ENCODE data around the gene CAVIN2. TPM values are rescaled to one million over a fixed set of nuclear protein-coding genes. Genes with fewer than 3 reads are reported as not detected.

CAVIN2 gene
- total RNA-seq, 1 experiment from 2014 or later, result 0.28 TPM

GRCh38 chr2:191795715-191796114 lies 51.2 kb downstream of the CAVIN2 start:
- CTCF ChIA-PET, result no interaction called here
- Mint-ChIP-seq H3K36me3 (no peaks in the 10 kb centered on the region; the same call in 1 of the 2 replicates), H3K9me3 (peaks cover 4% of the 10 kb centered on the region), H3K27ac (no peak overlapping the region), H3K4me1 (no peaks in the 10 kb centered on the region), H3K4me3 (no peak overlapping the region), H3K27me3 (ENCODE audit: low read depth) (no peaks in the 10 kb centered on the region)
- no peak for TF ChIP-seq PREB (CRISPR knock-in tag; IDR thresholded peaks at IDR 0.05; ENCODE audit: borderline replicate concordance)
- no peak for TF ChIP-seq ETV6 (CRISPR knock-in tag; IDR thresholded peaks at IDR 0.05)
- no peak for TF ChIP-seq FOXP1 (CRISPR knock-in tag; IDR thresholded peaks at IDR 0.05; ENCODE audit: borderline replicate concordance)
- no peak for TF ChIP-seq RELA (CRISPR knock-in tag; IDR thresholded peaks at IDR 0.05; ENCODE audit: borderline replicate concordance)
- no peak for TF ChIP-seq NFATC4 (CRISPR knock-in tag; IDR thresholded peaks at IDR 0.05)
- no peak for TF ChIP-seq AR (CRISPR knock-in tag; IDR thresholded peaks at IDR 0.05)
- TF ChIP-seq ELF4 (CRISPR knock-in tag; IDR thresholded peaks at IDR 0.05; ENCODE audit: low read depth), result no peak
- TF ChIP-seq ZNF671 (CRISPR knock-in tag; IDR thresholded peaks at IDR 0.05), result no peak
- no peak for TF ChIP-seq ATF6 (CRISPR knock-in tag; IDR thresholded peaks at IDR 0.05)
- no peak for TF ChIP-seq E2F4 (CRISPR knock-in tag; IDR thresholded peaks at IDR 0.05; ENCODE audit: borderline replicate concordance, low read depth)
- no peak for TF ChIP-seq NFE2L1 (CRISPR knock-in tag; IDR thresholded peaks at IDR 0.05)
- no peak for TF ChIP-seq ZNF396 (CRISPR knock-in tag; IDR thresholded peaks at IDR 0.05; ENCODE audit: borderline replicate concordance)
- TF ChIP-seq ZNF219 (CRISPR knock-in tag; IDR thresholded peaks at IDR 0.05; ENCODE audit: borderline replicate concordance), result no peak
- ATAC-seq, result no peak
- DNase-seq (ENCODE audit: low spot score), result no peak
- POLR2A ChIA-PET, result no interaction called here

GRCh38 chr2:191791953-191792560 lies 54.8 kb downstream of the CAVIN2 start:
- POLR2A ChIA-PET, result no interaction called here
- H3K9me3 Mint-ChIP-seq, result peaks cover 4% of the 10 kb centered on the region
- TF ChIP-seq PREB (CRISPR knock-in tag; IDR thresholded peaks at IDR 0.05; ENCODE audit: borderline replicate concordance), result no peak
- TF ChIP-seq ZSCAN18 (CRISPR knock-in tag; IDR thresholded peaks at IDR 0.05), result no peak
- TF ChIP-seq GRHL2 (CRISPR knock-in tag; IDR thresholded peaks at IDR 0.05; ENCODE audit: insufficient replicate concordance, severe bottlenecking), result no peak
- TF ChIP-seq ZNF317 (CRISPR knock-in tag; IDR thresholded peaks at IDR 0.05; ENCODE audit: borderline replicate concordance, low read depth), result no peak
- no peak for TF ChIP-seq JUN (CRISPR knock-in tag; IDR thresholded peaks at IDR 0.05)
- TF ChIP-seq NR2C2 (CRISPR knock-in tag; IDR thresholded peaks at IDR 0.05), result no peak
- TF ChIP-seq NR3C1 (CRISPR knock-in tag; conservative IDR thresholded peaks at IDR 0.05; ENCODE audit: low read depth), result no peak
- TF ChIP-seq MYBL2 (CRISPR knock-in tag; IDR thresholded peaks at IDR 0.05), result no peak
- TF ChIP-seq MLX (CRISPR knock-in tag; IDR thresholded peaks at IDR 0.05), result no peak
- TF ChIP-seq GTF2I (CRISPR knock-in tag; conservative IDR thresholded peaks at IDR 0.05), result no peak

More at GRCh38 chr2:191791953-191792560, 54.8 kb downstream of the CAVIN2 start:
- CTCF ChIA-PET, result interaction anchor here (1.0 kb wide), 1 partner anchor 371 kb away, joined by 3 read pairs; no protein-coding TSS in a partner anchor
- no peak for DNase-seq (ENCODE audit: low spot score)
- no peaks in the 10 kb centered on the region; the same call in 1 of the 2 replicates for H3K36me3 Mint-ChIP-seq
- ATAC-seq, result no peak
- H3K4me3 Mint-ChIP-seq, result no peak overlapping the region
- no peaks in the 10 kb centered on the region for H3K27me3 Mint-ChIP-seq (ENCODE audit: low read depth)
- no peak overlapping the region for H3K27ac Mint-ChIP-seq
- peaks cover 19% of the 10 kb centered on the region for H3K4me1 Mint-ChIP-seq
